CD14-positive monocyte (primary cell): ENCODE data around the gene PRR5. TPM values are rescaled to one million over a fixed set of nuclear protein-coding genes. Genes with fewer than 3 reads are reported as not detected.

ENCODE experiments used
- DNase-seq, 3 donors: peaks; one replicate each; pipeline ENCODE4 v3.0.0-alpha.2; 2011 to 2022
- H2AFZ ChIP-seq: 2 replicates; pipeline ENCODE4 v1.6.0; 2012; ENCODE audit warnings: mild to moderate bottlenecking, low read depth, low read length, inconsistent platforms; ENCODE audit not compliant: insufficient read depth, poor library complexity, severe bottlenecking
- H3K27ac ChIP-seq, 2 donors: 1 replicate in 1 of 2; 2 replicates in 1 of 2; pipeline ENCODE4 v1.5.1; 2012 to 2013; ENCODE audit warnings: low read length in 2 of 2, control low read depth in 1 of 2, inconsistent platforms in 1 of 2, low read depth in 1 of 2, mild to moderate bottlenecking in 1 of 2
- H3K27me3 ChIP-seq, 2 donors: one replicate each; pipeline versions ENCODE4 v1.6.0 to v1.6.1; 2011 to 2013; ENCODE audit warnings: low read length in 2 of 2; ENCODE audit not compliant: control insufficient read depth in 2 of 2, insufficient read depth in 2 of 2
- H3K36me3 ChIP-seq, 2 donors: replicated peaks in 1 of 2; 1 replicate in 1 of 2; 2 replicates in 1 of 2; pipeline versions ENCODE4 v1.5.1 to v1.6.1; 2012 to 2013; ENCODE audit warnings: low read length in 2 of 2, control low read depth in 1 of 2, inconsistent platforms in 1 of 2, mild to moderate bottlenecking in 1 of 2; ENCODE audit not compliant: insufficient read depth in 2 of 2, control insufficient read depth in 1 of 2
- H3K4me1 ChIP-seq, 2 donors: 1 replicate in 1 of 2; 2 replicates in 1 of 2; pipeline versions ENCODE4 v1.5.1 to v1.6.1; 2012 to 2013; ENCODE audit warnings: low read length in 2 of 2, control low read depth in 1 of 2, inconsistent platforms in 1 of 2, mild to moderate bottlenecking in 1 of 2, moderate library complexity in 1 of 2; ENCODE audit not compliant: insufficient read depth in 2 of 2, control insufficient read depth in 1 of 2
- H3K4me2 ChIP-seq: replicated peaks from 2 replicates; pipeline ENCODE3; 2012; ENCODE audit warnings: low read length, moderate library complexity, mild to moderate bottlenecking; ENCODE audit not compliant: poor library complexity, severe bottlenecking; ENCODE audit errors: extremely low read depth
- H3K4me3 ChIP-seq, 3 experiments: fragments of 200-600 bp in 1 of 3; sonication (generic) in 1 of 3; replicated peaks in 1 of 3; 1 replicate in 2 of 3; 2 replicates in 1 of 3; pipeline ENCODE4 v1.5.1; 2011 to 2013; ENCODE audit warnings: low read length in 3 of 3, mild to moderate bottlenecking in 3 of 3, control low read depth in 2 of 3, low read depth in 2 of 3, inconsistent platforms in 1 of 3, moderate library complexity in 1 of 3
- H3K79me2 ChIP-seq: 2 replicates; pipeline ENCODE4 v1.6.0; 2012; ENCODE audit warnings: mild to moderate bottlenecking, control low read depth, inconsistent platforms, low read length, moderate library complexity; ENCODE audit not compliant: insufficient read depth
- H3K9ac ChIP-seq: 2 replicates; pipeline ENCODE4 v1.6.0; 2017; ENCODE audit warnings: low read length, mild to moderate bottlenecking; ENCODE audit not compliant: insufficient read depth, poor library complexity, severe bottlenecking
- H3K9me3 ChIP-seq, 2 donors: replicated peaks in 1 of 2; 1 replicate in 1 of 2; 2 replicates in 1 of 2; pipeline versions ENCODE4 v1.5.1 to v1.6.1; 2012 to 2013; ENCODE audit warnings: low read length in 2 of 2, control low read depth in 1 of 2; ENCODE audit not compliant: control insufficient read depth in 1 of 2, insufficient read depth in 1 of 2
- H4K20me1 ChIP-seq: 2 replicates; pipeline ENCODE4 v1.6.0; 2012; ENCODE audit warnings: mild to moderate bottlenecking, low read length, control low read depth, moderate library complexity; ENCODE audit not compliant: insufficient read depth
- H3K27ac Mint-ChIP-seq, 7 donors: one replicate each; pipeline ENCODE4 v1.8.0; 2020; ENCODE audit warnings: mild to moderate bottlenecking in 7 of 7, mixed read lengths in 7 of 7, moderate library complexity in 6 of 7, inconsistent platforms in 2 of 7
- H3K27me3 Mint-ChIP-seq, 3 donors: one replicate each; pipeline ENCODE4 v1.8.0; 2021 to 2022; ENCODE audit warnings: low read depth in 3 of 3, mild to moderate bottlenecking in 3 of 3, mixed read lengths in 3 of 3, moderate library complexity in 3 of 3, inconsistent platforms in 1 of 3
- H3K36me3 Mint-ChIP-seq, 2 donors: one replicate each; pipeline ENCODE4 v1.8.0; 2020; ENCODE audit warnings: mixed read lengths in 2 of 2, inconsistent platforms in 1 of 2, mild to moderate bottlenecking in 1 of 2
- H3K4me1 Mint-ChIP-seq: one replicate; pipeline ENCODE4 v1.8.0; 2020; ENCODE audit warnings: mild to moderate bottlenecking, mixed read lengths
- H3K4me3 Mint-ChIP-seq, 2 donors: one replicate each; pipeline ENCODE4 v1.8.0; 2020; ENCODE audit warnings: mild to moderate bottlenecking in 2 of 2, mixed read lengths in 2 of 2, moderate library complexity in 1 of 2
- H3K9me3 Mint-ChIP-seq, 7 donors: one replicate each; pipeline ENCODE4 v1.8.0; 2020 to 2022; ENCODE audit warnings: mixed read lengths in 7 of 7, mild to moderate bottlenecking in 6 of 7, moderate library complexity in 6 of 7, inconsistent platforms in 2 of 7
- WGBS: methylation state at CpG from one replicate; pipeline ENCODE4 v1.1.5; 2013; ENCODE audit warnings: missing lambda C conversion rate; ENCODE audit not compliant: insufficient coverage; 5-methylcytosine and 5-hydroxymethylcytosine counted together
- intact Hi-C, 2 donors: fragments of 100-400 bp; cut with micrococcal nuclease; formaldehyde crosslinking; loops; one replicate each; pipeline versions ENCODE4 v1.15.0 to v1.15.1; 2023
- polyA plus RNA-seq, 3 donors: library from polyadenylated mRNA; depleted of rRNA in 1 of 3; unstranded in 2 of 3; stranded (reverse) in 1 of 3; fragments of 300-500 nt in 2 of 3; fragments of >200 nt in 1 of 3; fragmentation: Illumina TruSeq in 2 of 3; gene quantifications; 1 replicate in 2 of 3; 2 replicates in 1 of 3; pipeline ENCODE4 v1.2.3, GENCODE V29; 2012 to 2021
- TF ChIP-seq, protein P1 (sequence below): fragments of 200-600 bp; IDR thresholded peaks from one replicate; pipeline ENCODE4 v1.8.0; 2022; ENCODE audit warnings: antibody characterized with exemption, mild to moderate bottlenecking

PRR5 gene
- polyA plus RNA-seq, 3 donors = 0.66 to 1.5 (median 1.2) TPM

DNA sequence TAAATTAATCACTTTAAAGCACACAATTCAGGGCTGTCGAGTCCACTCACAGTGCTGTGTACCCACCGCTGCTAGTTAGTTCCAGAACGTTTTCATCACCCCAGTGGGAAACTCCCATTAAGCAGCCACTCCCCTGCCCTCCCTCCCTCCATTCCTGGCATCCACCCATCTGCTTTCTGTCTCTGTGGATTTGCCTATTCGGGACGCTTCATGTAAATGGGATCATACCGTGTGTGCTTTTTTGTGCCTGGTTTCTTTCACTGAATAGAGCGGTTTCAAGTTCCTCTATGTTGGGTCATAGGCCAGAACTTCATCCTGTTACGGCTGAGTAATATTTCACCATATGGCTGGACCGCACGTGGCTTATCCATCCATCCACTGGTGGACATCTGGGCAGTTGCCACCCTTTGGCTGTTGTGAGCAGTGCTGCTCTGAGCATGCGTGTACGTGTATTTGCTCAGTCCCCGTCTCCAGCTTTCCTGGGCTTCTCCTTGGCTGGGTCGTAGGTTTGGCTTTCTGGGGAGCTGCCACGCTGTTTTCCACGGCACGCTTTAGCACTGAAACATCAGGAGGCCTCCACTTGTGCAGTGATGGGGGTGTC lies 80.5 kb downstream of the PRR5 start:
- Mint-ChIP-seq H3K9me3 (no peaks in the 10 kb centered on the region), H3K27ac (no peak overlapping the region), H3K27me3 (peaks cover 2 to 8% (median 3%) of the 10 kb centered on the region in 3 donors), H3K4me1 (no peaks in the 10 kb centered on the region), H3K36me3 (no peaks in the 10 kb centered on the region), H3K4me3 (no peak overlapping the region)
- Histone ChIP-seq H3K27ac (no peak overlapping the region), H3K4me2 (no peak overlapping the region), H3K4me3 (no peak overlapping the region), H3K27me3 (no peaks in the 10 kb centered on the region), H3K9ac (no peak overlapping the region), H3K79me2 (no peaks in the 10 kb centered on the region), H3K4me1 (no peaks in the 10 kb centered on the region), H4K20me1 (no peaks in the 10 kb centered on the region), H2AFZ (no peak overlapping the region), H3K9me3 (no peaks in the 10 kb centered on the region), H3K36me3 (no peaks in the 10 kb centered on the region)
- intact Hi-C loops = no loop called here
- WGBS = 88% methylated on average over 15 of the region's 17 CpGs
- DNase-seq = no peak
- TF ChIP-seq, protein P1, sequence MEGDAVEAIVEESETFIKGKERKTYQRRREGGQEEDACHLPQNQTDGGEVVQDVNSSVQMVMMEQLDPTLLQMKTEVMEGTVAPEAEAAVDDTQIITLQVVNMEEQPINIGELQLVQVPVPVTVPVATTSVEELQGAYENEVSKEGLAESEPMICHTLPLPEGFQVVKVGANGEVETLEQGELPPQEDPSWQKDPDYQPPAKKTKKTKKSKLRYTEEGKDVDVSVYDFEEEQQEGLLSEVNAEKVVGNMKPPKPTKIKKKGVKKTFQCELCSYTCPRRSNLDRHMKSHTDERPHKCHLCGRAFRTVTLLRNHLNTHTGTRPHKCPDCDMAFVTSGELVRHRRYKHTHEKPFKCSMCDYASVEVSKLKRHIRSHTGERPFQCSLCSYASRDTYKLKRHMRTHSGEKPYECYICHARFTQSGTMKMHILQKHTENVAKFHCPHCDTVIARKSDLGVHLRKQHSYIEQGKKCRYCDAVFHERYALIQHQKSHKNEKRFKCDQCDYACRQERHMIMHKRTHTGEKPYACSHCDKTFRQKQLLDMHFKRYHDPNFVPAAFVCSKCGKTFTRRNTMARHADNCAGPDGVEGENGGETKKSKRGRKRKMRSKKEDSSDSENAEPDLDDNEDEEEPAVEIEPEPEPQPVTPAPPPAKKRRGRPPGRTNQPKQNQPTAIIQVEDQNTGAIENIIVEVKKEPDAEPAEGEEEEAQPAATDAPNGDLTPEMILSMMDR = no peak

DNA sequence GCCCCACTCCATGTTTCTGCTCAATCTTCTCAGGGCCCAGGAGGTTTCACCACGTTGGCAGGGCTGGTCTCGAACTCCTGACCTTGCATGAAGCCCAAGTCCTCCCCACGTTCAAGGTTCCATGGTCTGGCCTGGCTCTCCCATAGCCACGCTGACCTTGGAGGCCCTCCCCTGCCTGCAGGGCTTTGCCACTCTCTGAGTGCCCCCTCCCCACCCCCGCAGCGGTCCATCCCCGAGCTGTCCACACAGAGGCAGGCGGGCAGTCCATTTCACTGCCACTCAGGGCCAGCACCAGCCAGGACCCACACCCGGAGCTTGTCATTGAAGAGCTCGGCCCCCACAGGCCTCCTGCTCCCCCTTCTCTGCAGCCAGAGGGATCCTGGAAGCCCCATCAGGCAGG lies 81.1 kb downstream of the PRR5 start:
- no peaks in the 10 kb centered on the region for H3K79me2 ChIP-seq
- Mint-ChIP-seq H3K36me3 (no peaks in the 10 kb centered on the region), H3K27me3 (peaks cover 2 to 6% (median 3%) of the 10 kb centered on the region in 3 donors)

More for the DNA sequence above, 81.1 kb downstream of the PRR5 start:
- no peak overlapping the region for H3K4me2 ChIP-seq
- TF ChIP-seq, protein P1 = no peak
- no peaks in the 10 kb centered on the region for H3K27me3 ChIP-seq
- Mint-ChIP-seq H3K4me3 (no peak overlapping the region), H3K9me3 (no peaks in the 10 kb centered on the region), H3K4me1 (no peaks in the 10 kb centered on the region), H3K27ac (no peak overlapping the region)
- H4K20me1 ChIP-seq = no peaks in the 10 kb centered on the region
- intact Hi-C loops = no loop called here
- DNase-seq = no peak
- no peaks in the 10 kb centered on the region for H3K4me1 ChIP-seq
- H2AFZ ChIP-seq = no peak overlapping the region
- WGBS = 88% methylated on average over 9 of the region's 10 CpGs
- no peak overlapping the region for H3K4me3 ChIP-seq
- no peak overlapping the region for H3K9ac ChIP-seq
- H3K36me3 ChIP-seq = no peaks in the 10 kb centered on the region
- H3K27ac ChIP-seq = no peak overlapping the region
- no peaks in the 10 kb centered on the region for H3K9me3 ChIP-seq
